AML-193 (cell line): Measurements from ENCODE around the gene GCSAM.

ENCODE experiments used
- DNase-seq, 2 experiments: peaks; one replicate each; lab custom pipeline; 2025; lab: John Stamatoyannopoulos, UW

Gene GCSAM

GRCh38 chr3:112129925-112130637 lies 3.0 kb downstream of the GCSAM start:
- no peak for DNase-seq

- no peak for DNase-seq
Observed at GRCh38 chr3:112128843-112129727, 4.0 kb downstream of the GCSAM start.

- DNase-seq, result no peak
Observed at GRCh38 chr3:112127522-112128494, 5.2 kb downstream of the GCSAM start.

DNA sequence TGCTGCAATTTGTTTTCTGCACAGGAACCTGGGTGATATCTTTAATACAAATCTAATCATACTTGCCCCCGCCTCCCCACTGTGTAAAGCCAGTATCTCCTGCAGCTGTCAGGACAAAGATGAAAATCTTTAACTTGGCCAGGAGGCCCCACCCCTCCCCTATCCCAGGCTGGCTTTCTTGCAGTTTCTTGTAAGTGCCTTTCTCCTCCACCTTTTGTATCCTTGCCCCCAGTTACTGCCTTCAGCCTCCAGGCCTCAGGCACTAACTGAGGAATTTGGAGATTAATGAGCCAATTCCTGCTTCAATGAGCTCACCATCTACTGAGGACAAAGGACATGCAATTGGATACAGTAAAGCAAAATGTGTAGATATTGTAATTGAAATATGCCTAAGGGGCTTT lies 6.5 kb downstream of the GCSAM start:
- no peak for DNase-seq

- DNase-seq, result no peak
Observed at GRCh38 chr3:112124907-112125607, 8.0 kb downstream of the GCSAM start.

DNA sequence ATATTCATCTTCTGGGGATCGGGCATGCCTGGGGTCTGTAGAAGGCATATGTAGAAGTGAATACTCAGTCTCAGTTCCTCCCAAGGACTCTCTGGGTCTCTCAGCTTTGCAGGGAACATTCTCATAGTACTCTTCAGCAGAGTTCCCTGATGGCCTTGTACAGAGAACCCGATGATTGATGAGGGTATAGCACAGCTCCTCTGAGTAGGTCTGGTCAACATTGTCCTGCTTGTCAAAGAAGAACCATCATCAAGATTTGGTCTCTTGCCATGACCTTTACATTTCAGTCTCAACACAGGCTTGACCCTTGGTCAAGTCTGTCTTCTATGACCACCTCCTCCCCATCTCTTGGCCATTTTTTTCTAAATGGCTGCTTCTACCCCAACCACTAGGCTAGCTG lies 9.5 kb downstream of the GCSAM start:
- no peak for DNase-seq

DNA sequence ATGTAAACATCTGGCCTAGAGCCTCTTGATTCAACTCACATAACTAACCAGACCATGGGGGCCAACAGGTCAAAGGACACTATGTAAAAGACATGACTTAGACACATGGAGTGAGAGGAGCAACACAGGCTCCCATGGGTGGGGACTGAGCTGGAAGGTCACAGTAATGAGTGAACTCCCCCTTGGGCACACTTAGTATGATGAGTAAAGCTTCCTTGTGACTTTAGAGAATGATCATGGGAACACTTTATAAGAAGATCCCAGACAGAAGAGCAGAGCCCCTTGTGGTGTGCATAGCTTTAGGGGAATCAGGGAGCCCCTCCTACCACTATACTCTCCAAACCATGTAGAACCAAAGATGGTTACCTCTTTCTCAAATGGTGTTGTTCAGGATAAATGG lies 10.2 kb downstream of the GCSAM start:
- DNase-seq, result no peak

- no peak for DNase-seq
Observed at GRCh38 chr3:112121577-112122547, 11.2 kb downstream of the GCSAM start.

GRCh38 chr3:112119962-112120836 lies 12.8 kb downstream of the GCSAM start:
- no peak for DNase-seq

- DNase-seq, result peak; percentile 14 to 27
Observed at GRCh38 chr3:112117841-112118571, 15.0 kb downstream of the GCSAM start.

- no peak for DNase-seq
Observed at GRCh38 chr3:112117415-112117814, 15.6 kb downstream of the GCSAM start.

GRCh38 chr3:112116748-112117186 lies 16.3 kb downstream of the GCSAM start:
- DNase-seq, result no peak

- no peak for DNase-seq
Observed at GRCh38 chr3:112115806-112116383, 17.2 kb downstream of the GCSAM start.

GRCh38 chr3:112115161-112115739 lies 17.8 kb downstream of the GCSAM start:
- DNase-seq, result no peak

DNA sequence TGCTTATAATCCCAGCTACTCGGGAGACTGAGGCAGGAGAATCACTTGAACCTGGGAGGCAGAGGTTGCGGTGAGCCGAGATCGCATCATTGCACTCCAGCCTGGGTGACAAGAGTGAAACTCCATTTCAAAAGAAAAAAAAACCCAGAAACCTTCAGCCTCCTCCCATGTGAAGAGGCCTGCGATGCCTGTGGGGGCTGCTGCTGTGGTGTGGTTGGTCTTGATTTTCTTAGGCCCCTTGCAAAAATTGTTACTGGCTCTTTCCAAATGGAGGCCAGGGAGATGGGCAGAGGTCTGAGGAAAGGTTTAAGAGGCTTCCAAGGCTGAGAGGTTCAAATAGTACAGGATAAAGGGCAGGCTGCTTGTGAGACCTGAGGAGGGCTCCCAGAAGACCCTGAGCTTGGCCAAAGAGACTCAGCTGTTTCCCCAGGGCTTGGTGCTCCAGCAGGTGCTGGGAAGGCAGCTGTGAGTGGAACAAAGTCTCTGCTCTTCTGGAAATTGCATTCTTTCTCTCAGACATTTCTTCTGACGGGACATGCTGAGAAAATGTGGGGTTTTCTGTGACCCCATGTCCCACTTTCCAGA lies 18.4 kb downstream of the GCSAM start:
- no peak for DNase-seq

DNA sequence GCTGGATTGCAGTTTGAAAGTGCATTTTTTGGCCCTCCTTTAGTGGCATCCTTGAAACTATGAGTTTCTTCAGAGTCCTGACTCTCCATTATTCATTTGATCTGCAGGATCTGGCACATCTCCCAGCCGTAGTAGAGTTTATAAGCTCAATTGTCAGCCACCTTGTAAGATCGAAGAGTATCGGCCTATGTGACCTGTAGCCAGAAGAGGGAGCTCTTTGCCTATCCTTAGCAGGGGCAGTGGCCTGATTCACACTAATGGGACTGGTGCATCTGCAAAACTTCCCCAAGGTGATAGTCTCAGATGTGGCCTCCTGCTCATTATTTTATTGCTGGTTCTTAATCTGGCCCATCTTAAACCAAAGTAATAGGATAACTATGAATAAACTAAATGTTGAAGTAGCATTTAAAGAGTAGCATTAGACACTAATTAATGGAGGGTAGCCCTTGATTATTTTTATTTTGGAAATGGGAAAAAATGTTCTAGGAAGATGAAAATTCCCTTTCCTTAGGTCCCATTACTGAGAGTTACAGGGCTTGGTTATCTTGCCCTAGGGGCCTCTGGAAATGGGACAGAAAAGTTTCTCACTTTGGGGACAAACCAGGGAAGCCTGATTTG lies 21.2 kb downstream of the GCSAM start:
- DNase-seq, result peak; percentile 82

DNA sequence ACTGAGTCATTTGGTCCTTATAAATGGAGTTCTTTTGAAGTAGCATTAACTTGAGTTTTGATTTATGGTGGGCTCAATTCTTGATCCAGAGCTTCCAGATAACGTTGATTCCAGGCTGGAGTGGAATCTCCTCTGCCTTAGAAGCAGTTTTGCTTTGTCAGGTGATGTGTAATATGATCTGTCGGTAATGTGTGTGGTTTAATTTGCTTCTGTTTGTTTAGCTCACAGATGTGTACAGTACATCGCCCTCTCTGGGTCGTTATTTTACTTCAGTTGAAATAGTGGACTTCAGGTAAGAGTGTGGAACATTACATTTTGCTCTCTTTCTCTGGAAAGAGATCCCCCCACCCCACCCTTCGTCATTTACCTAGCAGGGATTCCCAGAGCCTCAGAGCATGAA lies 23.7 kb downstream of the GCSAM start:
- no peak for DNase-seq
